PC-3 (cell line): Measurements from ENCODE around the gene PLEKHO1. TPM values are rescaled to one million over a fixed set of nuclear protein-coding genes. Genes with fewer than 3 reads are reported as not detected.

Experiments
- ATAC-seq: fragments of 200-7000 bp; cut with Tn5 transposase; 2 replicates; pipeline ENCODE4 v1.9.1; 2020; ENCODE audit warnings: mild to moderate bottlenecking, moderate library complexity
- BruUV-seq: library from RNA; stranded (reverse); fragments of 400-500 nt; replicated peaks from 2 replicates; lab custom pipeline; 2021; lab: Mats Ljungman, UMichigan
- CTCF ChIA-PET: fragments of 300-600 bp; sonication (Branson Sonifier 250); formaldehyde crosslinking; loops from one replicate; lab custom pipeline; 2022; ENCODE audit warnings: antibody characterized with exemption; lab: Charles Lee
- POLR2A ChIA-PET: fragments of 300-600 bp; sonication (Branson Sonifier 250); formaldehyde crosslinking; loops from one replicate; lab custom pipeline; 2022; ENCODE audit warnings: antibody characterized with exemption; ENCODE audit not compliant: unreplicated experiment; lab: Charles Lee
- DNase-seq: peaks from one replicate; pipeline ENCODE4 v3.0.0-alpha.2; 2015
- H2AFZ ChIP-seq: fragments of 300-600 bp; sonication (generic); 2 replicates; pipeline ENCODE4 v1.6.0; 2016; ENCODE audit warnings: antibody characterized with exemption, low read length
- H3F3A ChIP-seq: fragments of 300-600 bp; sonication (generic); one replicate; pipeline ENCODE4 v1.6.0; 2017; ENCODE audit warnings: antibody characterized with exemption, low read length, control low read depth, mild to moderate bottlenecking; ENCODE audit not compliant: unreplicated experiment
- H3K27ac ChIP-seq: fragments of 300-600 bp; sonication (generic); 2 replicates; pipeline ENCODE4 v1.5.1; 2016; ENCODE audit warnings: mild to moderate bottlenecking, low read length
- H3K27me3 ChIP-seq: fragments of 300-600 bp; sonication (generic); 2 replicates; pipeline ENCODE4 v1.6.1; 2016; ENCODE audit warnings: low read length, mixed read lengths
- H3K36me3 ChIP-seq: fragments of 300-600 bp; sonication (generic); 2 replicates; pipeline ENCODE4 v1.6.1; 2016; ENCODE audit warnings: low read depth, mixed run types, low read length, mixed read lengths
- H3K4me1 ChIP-seq: fragments of 300-600 bp; sonication (generic); 2 replicates; pipeline ENCODE4 v1.5.1; 2016; ENCODE audit warnings: low read length; ENCODE audit not compliant: insufficient read depth
- H3K4me2 ChIP-seq: fragments of 300-600 bp; sonication (generic); 2 replicates; pipeline ENCODE4 v1.6.0; 2016; ENCODE audit warnings: low read length
- H3K4me3 ChIP-seq: fragments of 300-600 bp; sonication (generic); 2 replicates; pipeline ENCODE4 v1.5.1; 2016; ENCODE audit warnings: mild to moderate bottlenecking, low read length, mixed read lengths
- H3K79me2 ChIP-seq: fragments of 300-600 bp; sonication (generic); 2 replicates; pipeline ENCODE4 v1.6.1; 2017; ENCODE audit warnings: low read length, mixed read lengths
- H3K9ac ChIP-seq: fragments of 300-600 bp; sonication (generic); 2 replicates; pipeline ENCODE4 v1.6.0; 2016; ENCODE audit warnings: mild to moderate bottlenecking, low read length
- H3K9me2 ChIP-seq: fragments of 300-600 bp; sonication (generic); replicated peaks from 2 replicates; pipeline ENCODE4 v1.6.1; 2016; ENCODE audit warnings: mixed run types, low read length, mixed read lengths
- H3K9me3 ChIP-seq: fragments of 300-600 bp; sonication (generic); 2 replicates; pipeline ENCODE4 v1.6.1; 2016; ENCODE audit warnings: low read length, mixed read lengths
- H4K20me1 ChIP-seq: fragments of 300-600 bp; sonication (generic); 2 replicates; pipeline ENCODE4 v1.6.1; 2016; ENCODE audit warnings: low read length, mixed read lengths
- EZH2 ChIP-seq: fragments of 300-600 bp; sonication (generic); IDR thresholded peaks from one replicate; pipeline ENCODE4 v1.6.1; 2017; ENCODE audit warnings: antibody characterized with exemption, mild to moderate bottlenecking, low read length; ENCODE audit not compliant: unreplicated experiment
- EZH2phosphoT487 ChIP-seq: fragments of 300-600 bp; sonication (generic); IDR thresholded peaks from 2 replicates; pipeline ENCODE4 v1.6.1; 2018; ENCODE audit warnings: mild to moderate bottlenecking, antibody characterized with exemption, low read length, borderline replicate concordance
- intact Hi-C: fragments of 100-400 bp; cut with micrococcal nuclease; formaldehyde crosslinking; loops from 2 replicates; pipeline ENCODE4 v1.9.0; 2023
- total RNA-seq: library from RNA; depleted of rRNA; stranded (reverse); fragments of >200 nt; gene quantifications from 2 replicates; pipeline ENCODE4 v1.2.3, GENCODE V29; 2014
- TF ChIP-seq, protein P1 (sequence below): fragments of 300-600 bp; sonication (generic); conservative IDR thresholded peaks from 2 replicates; pipeline ENCODE4 v1.5.1; 2017; ENCODE audit warnings: antibody characterized with exemption, low read depth, mild to moderate bottlenecking, low read length

Gene PLEKHO1
- total RNA-seq, 1 experiment from 2014 or later, result 13.8 TPM

GRCh38 chr1:150106341-150106740 is 43.4 kb upstream of the PLEKHO1 start:
- no peaks in the 10 kb centered on the region for H3K4me1 ChIP-seq
- ChIA-PET POLR2A (no interaction called here), CTCF (no interaction called here)
- no peak overlapping the region for H3K9ac ChIP-seq
- H3K36me3 ChIP-seq, result peaks cover 4% of the 10 kb centered on the region; the same call in 1 of the 2 replicates
- no peaks in the 10 kb centered on the region for H4K20me1 ChIP-seq
- no peaks in the 10 kb centered on the region for H3K79me2 ChIP-seq
- ATAC-seq, result no peak
- H3K9me2 ChIP-seq, result no peaks in the 10 kb centered on the region
- no peak overlapping the region for H3K4me3 ChIP-seq
- no peak overlapping the region for H3K27ac ChIP-seq
- no TSS peak for BruUV-seq
- H3K9me3 ChIP-seq, result no peaks in the 10 kb centered on the region
- no peaks in the 10 kb centered on the region for H3F3A ChIP-seq
- TF ChIP-seq, protein P1, sequence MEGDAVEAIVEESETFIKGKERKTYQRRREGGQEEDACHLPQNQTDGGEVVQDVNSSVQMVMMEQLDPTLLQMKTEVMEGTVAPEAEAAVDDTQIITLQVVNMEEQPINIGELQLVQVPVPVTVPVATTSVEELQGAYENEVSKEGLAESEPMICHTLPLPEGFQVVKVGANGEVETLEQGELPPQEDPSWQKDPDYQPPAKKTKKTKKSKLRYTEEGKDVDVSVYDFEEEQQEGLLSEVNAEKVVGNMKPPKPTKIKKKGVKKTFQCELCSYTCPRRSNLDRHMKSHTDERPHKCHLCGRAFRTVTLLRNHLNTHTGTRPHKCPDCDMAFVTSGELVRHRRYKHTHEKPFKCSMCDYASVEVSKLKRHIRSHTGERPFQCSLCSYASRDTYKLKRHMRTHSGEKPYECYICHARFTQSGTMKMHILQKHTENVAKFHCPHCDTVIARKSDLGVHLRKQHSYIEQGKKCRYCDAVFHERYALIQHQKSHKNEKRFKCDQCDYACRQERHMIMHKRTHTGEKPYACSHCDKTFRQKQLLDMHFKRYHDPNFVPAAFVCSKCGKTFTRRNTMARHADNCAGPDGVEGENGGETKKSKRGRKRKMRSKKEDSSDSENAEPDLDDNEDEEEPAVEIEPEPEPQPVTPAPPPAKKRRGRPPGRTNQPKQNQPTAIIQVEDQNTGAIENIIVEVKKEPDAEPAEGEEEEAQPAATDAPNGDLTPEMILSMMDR, result no peak
- no peak for TF ChIP-seq EZH2phosphoT487
- no peak for TF ChIP-seq EZH2
- intact Hi-C loops, result no loop called here
- no peaks in the 10 kb centered on the region for H3K27me3 ChIP-seq
- H3K4me2 ChIP-seq, result no peak overlapping the region
- no peak for DNase-seq
- H2AFZ ChIP-seq, result no peak overlapping the region

- BruUV-seq, result no TSS peak
- peaks cover 4% of the 10 kb centered on the region; the same call in 1 of the 2 replicates for H3K36me3 ChIP-seq
- H3K9me2 ChIP-seq, result no peaks in the 10 kb centered on the region
- no peak overlapping the region for H3K4me2 ChIP-seq
- no peaks in the 10 kb centered on the region for H3K4me1 ChIP-seq
- no peaks in the 10 kb centered on the region for H3K9me3 ChIP-seq
- no peak for ATAC-seq
- CTCF ChIA-PET, result no interaction called here
- intact Hi-C loops, result no loop called here
- no peak overlapping the region for H3K9ac ChIP-seq
- H2AFZ ChIP-seq, result no peak overlapping the region
- TF ChIP-seq EZH2, result no peak
- TF ChIP-seq, protein P1, result no peak
- no peak for TF ChIP-seq EZH2phosphoT487
- no peaks in the 10 kb centered on the region for H3K79me2 ChIP-seq
- H4K20me1 ChIP-seq, result no peaks in the 10 kb centered on the region
- no peaks in the 10 kb centered on the region for H3F3A ChIP-seq
- POLR2A ChIA-PET, result no interaction called here
- no peak overlapping the region for H3K4me3 ChIP-seq
- no peak for DNase-seq
- no peak overlapping the region for H3K27ac ChIP-seq
- H3K27me3 ChIP-seq, result no peaks in the 10 kb centered on the region
These were observed 40.1 kb upstream of the PLEKHO1 start for GRCh38 chr1:150109586-150109985.

- Histone ChIP-seq H3K9ac (no peak overlapping the region), H3K79me2 (no peaks in the 10 kb centered on the region), H3K27ac (no peak overlapping the region), H2AFZ (no peak overlapping the region), H3K36me3 (no peaks in the 10 kb centered on the region; the same call in 1 of the 2 replicates), H3F3A (no peaks in the 10 kb centered on the region), H3K9me3 (no peaks in the 10 kb centered on the region), H3K27me3 (no peaks in the 10 kb centered on the region), H3K4me2 (no peak overlapping the region), H3K9me2 (no peaks in the 10 kb centered on the region), H4K20me1 (no peaks in the 10 kb centered on the region), H3K4me3 (no peak overlapping the region), H3K4me1 (no peaks in the 10 kb centered on the region)
- ChIA-PET CTCF (no interaction called here), POLR2A (no interaction called here)
- no peak for ATAC-seq
- intact Hi-C loops, result no loop called here
- TF ChIP-seq, protein P1, result no peak
- no peak for TF ChIP-seq EZH2
- no peak for TF ChIP-seq EZH2phosphoT487
- DNase-seq, result no peak
- no TSS peak for BruUV-seq
These were observed 39.6 kb upstream of the PLEKHO1 start for GRCh38 chr1:150110116-150110515.
